Fibroblast of peridontal ligament (primary cell): Measurements from ENCODE around the gene IKZF2.

ENCODE experiments used
- DNase-seq: peaks from one replicate; pipeline ENCODE4 v3.0.0-alpha.2; 2010; ENCODE audit errors: extremely low read depth

IKZF2 gene

DNA sequence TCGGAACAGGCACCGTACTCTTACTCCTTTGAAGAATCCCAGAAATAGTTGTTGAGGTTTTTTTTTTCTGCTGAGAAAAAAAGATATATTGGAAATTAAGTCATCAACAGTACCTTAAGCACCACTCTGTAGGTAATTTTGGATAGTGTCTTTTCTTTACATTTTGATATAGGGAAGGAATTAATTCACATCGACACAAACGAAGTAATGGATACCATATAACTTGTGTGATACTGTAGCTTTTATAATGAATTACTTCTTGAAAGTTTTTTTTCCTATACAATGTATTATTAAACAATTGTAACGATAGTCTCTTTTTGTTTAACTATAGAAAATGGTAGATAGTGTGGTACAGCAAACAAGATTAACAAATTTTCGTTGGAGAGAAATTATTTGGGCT is 1.5 kb upstream of the IKZF2 start:
- DNase-seq: no peak

DNA sequence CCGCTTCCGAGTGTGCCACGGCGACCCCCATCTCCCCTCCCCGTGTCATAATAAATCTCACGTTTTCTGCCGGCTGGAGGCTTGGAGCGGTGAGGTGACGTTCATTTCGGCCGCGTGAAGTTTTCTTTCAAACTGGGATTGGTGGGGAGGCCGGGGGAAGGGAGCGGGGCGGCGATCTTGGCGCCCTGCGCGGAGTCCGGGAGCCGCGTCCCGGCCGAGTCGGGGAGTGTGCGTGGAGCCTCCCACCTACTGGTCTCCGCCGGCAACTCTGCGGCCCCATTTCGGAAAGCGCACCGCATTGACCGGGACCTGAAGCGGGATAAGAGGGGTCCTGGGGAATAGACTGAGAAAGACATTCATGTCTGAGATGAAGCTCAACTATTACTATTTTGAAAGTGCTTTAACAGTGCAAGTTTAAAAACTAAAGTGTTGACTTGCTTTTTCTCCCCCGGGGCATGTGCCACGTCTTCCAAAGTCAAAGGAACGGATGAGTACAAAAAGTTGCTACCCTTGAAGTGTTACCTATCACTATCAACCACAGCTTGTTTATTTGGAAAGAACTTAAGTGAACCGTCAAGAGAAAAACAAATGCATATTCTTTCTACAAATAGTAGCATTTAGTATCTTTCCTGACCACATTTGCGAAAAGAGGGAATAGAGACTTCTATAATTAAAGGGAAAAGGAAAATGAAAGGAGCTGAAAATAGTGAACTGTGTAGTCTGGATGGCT is 818 bp upstream of the IKZF2 start:
- DNase-seq: peak; percentile 68

DNA sequence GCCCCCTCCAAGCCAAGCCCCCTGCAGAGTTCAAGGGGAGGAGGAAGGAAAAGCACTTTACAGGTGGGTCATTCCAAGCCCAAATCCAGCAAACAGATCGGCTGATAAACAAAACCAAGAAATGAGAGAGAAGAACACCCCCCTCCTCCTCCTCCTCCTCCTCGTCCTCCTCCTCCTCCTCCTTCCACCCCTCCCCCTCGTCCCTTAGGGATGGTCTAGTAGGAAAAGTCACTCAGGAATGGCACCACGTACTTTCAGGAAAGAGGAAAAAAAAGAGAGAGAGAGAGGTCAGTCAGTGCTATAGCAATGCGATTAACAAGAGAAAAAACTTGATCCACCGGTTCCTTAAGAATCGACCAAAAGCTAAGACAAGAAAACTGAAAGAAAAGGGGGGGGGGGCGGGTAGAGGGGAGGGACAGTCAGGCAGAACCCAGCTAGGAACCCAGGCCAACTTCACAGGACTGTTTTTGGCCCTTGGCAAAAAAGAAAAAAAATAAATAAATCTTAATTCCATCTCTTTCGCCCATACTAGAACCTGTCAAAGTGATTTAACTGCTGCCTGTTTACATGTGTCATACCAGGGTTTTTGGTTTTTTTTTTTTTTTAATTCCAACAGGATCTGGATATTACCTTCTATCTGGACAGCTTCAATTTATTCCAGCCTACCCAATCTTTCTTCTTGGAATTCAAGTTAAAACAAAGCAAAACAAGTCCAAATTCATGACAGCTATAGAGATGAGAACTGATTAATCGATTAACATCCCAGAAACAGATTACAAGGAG is 906 bp downstream of the IKZF2 start:
- DNase-seq: no peak

DNA sequence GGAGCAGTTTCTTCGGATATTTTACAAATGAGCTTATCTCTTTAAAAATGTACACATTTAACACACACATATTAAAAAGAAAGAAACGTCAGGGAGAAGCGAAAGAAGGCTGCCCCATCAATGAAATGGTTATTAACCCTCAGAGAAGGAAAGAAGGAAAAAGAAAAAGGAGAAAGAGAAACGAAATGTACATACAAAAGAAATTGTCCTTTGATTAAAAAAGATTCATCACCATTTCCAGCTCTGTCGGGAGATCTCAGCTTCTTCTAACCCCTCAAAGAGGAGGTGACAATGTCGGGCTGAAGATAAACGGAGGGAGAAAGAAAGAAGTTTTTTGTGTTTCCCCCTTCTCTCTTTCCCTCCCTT is 1.5 kb downstream of the IKZF2 start:
- no peak for DNase-seq

DNA sequence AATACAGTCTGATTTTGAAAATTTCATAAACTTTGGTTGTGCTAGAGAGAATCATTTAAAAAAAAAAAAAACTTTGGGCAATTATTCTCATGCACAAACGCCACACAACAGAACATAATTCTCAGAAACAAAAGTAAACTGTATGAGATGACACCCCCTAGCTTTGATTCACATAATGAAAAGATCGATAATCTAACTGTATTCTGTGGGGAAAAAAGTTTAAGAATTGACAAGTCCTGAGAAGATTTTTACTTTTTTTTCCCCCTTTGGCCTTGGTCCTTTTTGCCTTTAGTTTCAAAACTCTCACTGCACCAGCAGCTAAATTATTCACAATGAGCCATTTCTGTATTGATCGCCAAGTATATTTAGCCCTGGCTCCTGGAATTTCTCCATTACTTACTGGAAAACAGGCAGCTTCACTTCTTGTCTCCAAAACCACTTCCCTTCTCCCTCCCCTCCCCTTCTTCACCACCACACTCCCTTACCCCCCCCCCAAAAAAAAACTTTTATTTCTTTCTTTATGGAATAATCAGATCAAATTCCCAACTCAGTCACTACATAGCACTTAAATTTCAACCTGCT is 2.0 kb downstream of the IKZF2 start:
- DNase-seq: peak; percentile 57

DNA sequence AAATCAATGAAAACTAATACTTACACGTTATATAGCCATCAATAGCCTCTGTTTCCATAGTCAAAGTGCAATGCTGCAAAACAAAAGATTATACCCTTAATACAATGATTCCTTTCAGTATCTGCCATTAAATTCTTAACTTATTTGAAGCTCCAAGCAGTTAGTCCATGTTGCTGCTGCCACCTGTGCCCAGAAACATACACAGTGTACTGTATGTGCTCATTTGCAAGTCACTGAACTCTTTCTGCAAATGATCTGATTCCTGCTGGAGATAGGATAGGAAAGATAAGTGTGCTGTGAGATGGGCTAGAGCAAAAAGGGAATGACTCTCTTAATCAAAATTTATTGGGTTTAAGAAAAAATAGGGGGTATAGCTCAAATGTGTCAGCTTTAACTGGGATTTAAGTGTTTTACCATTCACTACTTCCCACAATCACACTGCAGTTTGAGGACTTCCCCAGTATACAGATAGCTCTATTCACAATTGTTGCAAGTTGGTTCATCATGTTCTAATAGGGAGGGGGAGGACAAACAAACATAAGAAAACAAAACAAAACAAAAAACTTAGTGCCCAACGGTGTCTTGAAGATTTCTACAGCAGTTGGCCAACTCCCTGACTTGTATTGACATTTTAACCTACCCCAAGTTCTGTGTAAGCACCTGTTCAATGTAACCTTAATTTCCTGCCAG is 2.7 kb downstream of the IKZF2 start:
- DNase-seq: no peak

DNA sequence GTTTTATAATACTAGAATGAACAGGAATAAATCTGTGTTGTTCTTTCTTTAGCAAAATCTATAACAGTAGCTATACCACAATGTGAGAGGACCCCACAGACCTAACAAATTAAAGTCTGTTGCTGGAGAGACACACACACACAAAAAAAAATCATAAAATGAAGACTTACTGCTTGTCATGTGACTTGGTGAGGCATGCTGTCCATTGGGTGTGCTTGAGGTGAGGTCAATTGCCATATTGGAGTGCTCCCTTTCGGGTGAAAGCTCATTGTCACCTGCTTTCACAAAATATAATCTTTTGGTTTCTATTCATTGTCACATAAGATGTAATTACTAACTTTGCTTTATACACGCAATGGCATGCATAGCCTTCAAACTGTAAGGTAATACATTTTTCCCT is 3.9 kb downstream of the IKZF2 start:
- DNase-seq: no peak

DNA sequence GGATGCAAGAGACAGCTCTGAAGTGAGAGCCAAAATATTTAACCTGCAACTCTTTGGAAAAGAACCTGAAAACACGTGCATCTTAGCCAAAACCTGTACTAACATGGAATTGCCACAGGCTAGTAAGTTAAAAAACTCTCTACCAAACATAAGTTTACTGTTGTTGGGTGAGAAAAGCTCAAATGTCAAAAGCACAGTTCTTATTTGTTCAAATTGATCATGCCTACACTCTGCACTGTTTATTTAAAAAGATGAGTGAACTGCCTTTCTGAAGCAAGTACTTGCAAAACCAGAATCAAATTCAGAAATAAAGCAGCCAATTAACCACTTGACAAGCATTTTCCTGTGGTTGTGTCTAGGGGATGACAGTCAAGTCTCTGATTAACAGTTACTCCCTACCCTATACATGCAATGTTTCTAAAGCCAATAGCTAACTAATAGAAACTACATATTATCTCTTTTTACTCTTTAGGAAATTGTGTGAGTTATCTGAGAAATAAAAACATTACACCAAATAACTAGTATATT is 5.6 kb downstream of the IKZF2 start:
- no peak for DNase-seq

DNA sequence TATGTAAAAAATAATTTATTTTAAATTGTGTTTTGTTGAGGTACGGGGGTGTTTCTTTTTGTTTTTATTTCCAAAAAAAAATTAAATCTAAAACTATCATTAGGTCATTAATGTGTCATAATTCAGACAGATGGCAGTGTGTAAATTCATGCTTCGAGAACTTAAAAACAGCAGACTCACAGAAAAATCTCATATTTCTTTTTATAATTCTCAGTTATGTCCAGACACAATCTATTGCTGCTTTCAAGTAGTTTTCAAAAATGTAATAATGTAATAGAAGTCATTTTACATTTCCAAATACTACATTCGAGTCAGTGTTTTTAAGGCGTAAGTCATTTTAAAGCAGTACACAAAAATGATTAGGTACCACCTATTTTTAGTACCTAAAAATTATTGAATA is 14.3 kb downstream of the IKZF2 start:
- DNase-seq: no peak

DNA sequence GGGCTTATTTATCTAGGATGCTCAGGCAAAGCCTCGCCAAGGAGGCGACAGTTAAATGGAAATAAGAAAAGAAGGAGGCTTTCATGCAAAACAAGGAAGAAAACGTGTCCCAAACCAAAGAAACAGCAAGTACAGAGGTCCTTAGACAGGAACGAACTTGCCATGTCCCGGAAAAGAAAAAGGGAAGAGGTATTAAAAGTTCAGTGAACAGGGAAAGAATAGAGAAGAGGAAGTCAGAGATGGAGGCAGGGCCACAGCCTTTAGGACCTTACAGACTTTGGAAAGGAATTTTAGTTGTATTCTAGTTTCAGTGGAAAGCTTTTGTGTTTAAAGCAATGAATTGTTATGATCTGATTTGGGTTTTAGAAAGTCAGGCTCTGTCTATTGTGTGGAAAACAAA is 22.1 kb downstream of the IKZF2 start:
- no peak for DNase-seq

DNA sequence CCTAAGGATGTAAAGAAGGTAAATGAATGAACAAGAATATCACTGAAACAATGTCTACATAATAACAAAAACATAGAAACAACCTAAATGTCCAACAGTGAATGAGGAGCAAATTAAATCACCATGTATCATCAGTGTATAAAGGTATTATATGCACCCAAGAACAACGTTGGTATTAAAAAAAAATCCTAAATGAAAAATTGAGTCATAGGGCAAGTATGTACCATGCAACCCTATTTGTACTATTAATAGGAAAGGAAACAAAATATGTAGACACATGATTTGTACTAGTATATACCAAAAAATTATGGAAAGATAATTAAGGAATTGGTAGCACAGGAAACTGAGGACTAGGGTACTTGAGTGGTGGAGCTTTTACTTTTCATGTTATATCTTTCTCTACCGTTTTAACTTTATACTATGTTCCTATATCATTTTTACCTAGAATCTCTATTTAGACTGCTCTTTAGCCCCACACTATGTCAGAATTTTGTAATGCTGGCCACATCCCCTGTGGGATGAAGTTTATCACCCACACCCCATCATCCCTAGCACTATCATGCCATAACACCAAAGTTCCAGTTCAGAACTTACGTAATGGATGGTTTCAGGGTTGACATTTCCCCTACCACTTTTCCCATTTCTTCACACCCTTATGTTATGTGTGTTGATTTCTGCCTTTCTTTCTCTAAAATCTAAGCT is 25.6 kb downstream of the IKZF2 start:
- no peak for DNase-seq

DNA sequence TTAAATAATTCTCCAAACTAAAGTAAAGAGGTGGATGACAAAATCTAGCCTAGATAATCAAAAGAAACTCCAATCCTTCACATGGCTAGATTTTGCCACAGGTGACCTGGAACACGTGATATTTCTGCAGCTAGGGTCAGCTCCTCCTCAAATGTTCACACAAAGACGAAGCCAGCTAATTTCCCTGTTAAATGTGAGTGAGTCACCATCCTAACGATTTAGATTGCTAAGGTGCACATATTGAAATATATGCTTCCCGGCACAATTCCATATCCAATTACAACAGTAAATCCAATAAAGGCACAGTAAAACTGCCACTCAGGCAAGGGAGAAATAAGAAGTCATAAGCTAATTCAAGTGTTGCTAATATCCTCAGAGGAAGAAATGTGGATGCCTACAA is 28.7 kb downstream of the IKZF2 start:
- no peak for DNase-seq

DNA sequence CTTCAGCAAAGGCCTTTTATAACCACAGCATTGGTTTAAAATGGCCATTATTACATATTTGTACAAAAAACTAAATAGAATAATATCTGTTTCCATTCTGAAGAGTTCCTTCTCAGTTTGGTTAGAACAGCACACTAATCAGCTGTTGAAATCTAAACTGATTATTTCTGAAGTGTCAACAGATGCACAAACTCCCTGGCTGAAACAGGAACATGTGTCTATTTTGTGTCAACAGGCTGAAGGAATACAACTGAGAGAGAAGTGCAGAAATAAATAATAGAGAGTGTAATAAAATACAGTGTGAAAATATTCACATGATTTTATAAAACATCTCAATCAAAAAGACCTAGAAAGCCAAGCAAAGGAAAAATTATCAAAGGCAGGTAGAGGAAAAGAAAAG is 29.7 kb downstream of the IKZF2 start:
- no peak for DNase-seq

DNA sequence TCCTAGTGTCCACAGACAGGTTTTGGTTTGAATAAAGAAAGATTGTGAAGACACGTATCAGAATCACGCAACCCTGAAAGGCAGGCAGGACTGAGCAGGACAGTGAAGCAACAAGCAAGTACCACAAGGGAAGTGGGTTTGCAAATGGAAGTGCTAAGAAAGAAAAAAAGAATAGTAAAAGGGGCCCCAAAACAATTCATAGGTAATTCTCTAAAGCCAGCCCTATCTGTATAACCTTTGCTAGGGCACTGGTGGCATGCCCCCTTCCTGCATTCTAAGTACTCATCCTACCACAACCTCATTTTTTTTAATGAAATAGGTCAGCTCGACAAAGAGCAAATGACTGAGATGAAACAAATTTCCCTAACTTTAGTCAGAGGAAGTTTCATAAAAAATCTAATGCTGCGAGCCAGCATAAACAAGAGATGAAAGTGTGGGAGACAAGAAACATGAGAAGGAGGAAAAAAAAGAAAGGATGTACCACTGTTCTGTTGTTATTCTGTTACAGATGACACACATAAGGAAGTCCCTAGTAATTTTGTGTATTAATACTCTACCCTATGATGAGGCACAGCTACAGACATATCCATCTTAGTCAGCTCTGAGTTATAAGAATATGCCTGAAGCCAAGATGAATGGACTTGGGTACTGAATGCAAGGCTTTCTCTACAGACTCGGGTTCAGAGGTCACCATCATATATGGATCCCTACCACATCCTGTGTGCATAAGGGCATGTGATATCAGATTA is 32.2 kb downstream of the IKZF2 start:
- peak; percentile 66 for DNase-seq

DNA sequence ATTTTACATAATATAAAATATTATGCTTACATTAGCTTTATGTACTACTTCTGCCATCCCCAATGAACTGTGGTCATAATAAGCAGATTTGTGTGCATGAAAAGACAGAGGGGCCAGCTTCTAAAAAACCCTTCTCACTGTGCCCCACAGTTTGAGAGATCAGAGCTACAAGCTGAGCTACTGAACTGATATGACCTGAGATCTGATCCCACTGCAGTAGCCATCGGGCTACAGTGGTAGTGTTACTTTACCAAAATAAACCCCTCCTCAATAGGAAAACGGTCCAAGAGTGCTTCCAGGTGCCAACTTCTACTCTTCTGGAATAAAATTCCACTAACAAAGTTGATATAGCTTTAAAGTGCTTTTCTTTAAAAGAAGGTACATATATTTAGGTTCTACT is 43.1 kb downstream of the IKZF2 start:
- DNase-seq: no peak

DNA sequence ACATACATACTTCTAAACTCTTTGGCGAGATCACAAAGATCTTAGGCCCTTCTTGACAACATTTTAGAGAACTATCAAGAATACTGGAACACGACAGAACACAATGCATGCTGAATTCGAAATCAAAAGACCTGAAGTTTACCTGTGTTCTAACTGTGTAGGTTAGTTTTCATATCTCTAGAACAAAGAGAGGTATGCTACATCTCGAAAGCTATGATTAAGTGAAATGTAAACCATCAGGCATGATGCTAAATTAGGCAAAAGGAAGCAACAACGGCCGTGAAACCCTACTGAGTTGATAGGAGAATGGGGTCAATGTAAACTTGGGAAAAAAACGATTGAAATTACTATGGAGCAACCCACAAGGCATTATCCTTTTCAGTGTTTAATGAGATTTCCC is 43.7 kb downstream of the IKZF2 start:
- no peak for DNase-seq

DNA sequence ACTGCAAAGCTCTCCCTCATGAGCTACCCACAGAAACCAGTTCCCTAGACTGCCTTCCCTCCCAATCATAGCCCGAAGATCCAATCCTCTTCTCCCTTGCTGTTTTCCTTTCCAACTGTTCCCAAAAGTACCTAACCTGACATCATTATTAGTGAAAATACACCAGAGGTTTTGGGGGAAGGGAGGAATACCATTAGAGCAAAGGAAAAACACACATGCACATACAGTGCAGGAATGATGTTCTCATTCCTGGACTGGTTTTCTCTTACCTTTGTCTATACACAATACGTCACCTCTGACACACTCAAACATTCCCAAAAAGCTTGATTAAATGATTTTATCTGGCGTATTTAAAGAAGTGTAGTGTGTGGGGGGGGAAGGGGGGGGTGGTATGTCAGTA is 46.2 kb downstream of the IKZF2 start:
- no peak for DNase-seq

DNA sequence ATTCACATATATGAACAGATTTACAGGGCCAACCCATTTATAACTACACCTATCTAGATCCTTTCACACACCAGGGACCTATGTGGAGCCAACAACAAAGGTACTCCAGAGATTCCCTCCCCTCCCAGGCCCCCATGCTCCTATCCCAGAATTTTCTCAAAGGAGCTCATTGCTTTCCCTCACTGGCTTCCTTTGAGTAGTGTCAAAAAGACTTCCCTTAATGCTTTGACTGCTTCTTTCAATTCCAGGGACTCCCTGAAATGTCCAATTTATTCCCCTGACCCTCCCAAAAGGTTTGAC is 46.6 kb downstream of the IKZF2 start:
- DNase-seq: no peak

DNA sequence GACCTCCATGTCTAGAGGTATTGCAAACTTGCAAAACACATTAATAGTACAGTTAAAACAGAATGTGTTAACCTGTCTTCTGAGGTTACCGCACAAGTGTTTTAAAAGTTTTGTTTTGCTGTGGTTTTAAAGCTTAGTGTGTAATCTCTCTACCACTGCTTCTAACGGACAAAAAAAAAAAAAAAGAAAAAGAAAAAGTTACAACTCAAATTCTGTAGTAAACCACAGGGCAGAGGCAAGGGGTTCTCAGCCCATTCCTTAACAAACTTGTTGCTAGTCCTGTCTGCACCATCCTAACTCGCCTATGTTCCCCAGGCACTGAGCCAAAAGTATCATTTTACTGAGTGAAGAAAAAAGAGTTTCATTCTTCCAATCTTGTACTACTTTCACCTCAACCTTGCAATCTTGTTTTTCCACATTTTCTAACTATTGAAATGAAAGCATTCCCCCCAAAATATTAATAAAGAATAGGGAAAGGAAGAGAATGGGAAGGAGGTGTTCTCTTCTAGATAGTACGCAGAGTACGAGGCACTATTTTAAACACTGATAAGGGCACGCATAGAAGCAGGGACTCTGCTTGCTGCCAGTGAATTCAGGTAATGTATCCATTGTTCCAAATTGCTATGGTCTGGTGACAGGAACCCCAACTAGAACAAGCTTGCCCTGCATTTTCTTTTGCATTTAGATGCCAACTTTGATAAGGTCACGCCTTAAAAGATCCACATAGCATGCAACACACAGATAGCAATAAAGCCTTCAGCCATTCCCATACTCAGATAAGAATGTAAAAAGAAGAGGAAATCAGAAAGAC is 47.1 kb downstream of the IKZF2 start:
- peak; percentile 72 for DNase-seq

DNA sequence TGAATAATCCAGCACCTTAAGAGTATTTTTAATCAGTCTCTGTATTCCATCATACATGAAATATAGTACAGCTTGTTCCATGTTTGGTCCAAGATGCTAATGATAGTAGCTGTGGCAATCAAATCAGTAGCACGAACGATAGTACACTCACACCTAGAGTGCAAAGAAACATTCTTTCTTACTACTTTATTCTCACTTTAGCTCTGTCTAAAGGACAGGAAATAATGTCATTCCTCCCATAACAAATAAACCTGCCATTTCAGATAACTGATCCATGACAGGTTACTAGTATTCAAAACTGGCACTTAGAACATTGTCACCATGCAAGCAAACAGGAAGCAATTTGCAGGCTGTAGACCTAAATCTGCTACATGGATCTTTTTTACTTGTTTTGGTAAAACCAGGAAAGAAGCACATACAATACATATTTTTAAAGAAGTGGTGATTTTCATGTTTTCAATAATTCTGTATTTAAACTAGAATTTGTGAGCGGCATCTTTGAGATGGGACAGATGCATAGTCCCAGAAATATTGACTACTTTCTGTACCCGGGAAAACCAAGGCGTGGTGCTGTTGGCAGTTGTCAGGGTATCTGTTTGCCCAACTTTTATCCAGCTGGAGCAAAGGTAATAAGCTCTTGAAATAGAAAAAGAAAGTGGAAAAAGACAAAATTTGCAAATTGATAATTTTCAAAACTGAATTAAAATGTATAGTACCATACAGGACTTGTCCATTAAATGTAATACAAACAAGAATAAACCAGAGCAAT is 49.5 kb downstream of the IKZF2 start:
- no peak for DNase-seq
